ENCODE measurements around the gene SLC2A14.
"Not testable (repeated sequence)": the region's sequence is repeated elsewhere in the genome, so short reads cannot be mapped to it uniquely, and the experiment has no call there.

The SLC2A14 gene

DNA sequence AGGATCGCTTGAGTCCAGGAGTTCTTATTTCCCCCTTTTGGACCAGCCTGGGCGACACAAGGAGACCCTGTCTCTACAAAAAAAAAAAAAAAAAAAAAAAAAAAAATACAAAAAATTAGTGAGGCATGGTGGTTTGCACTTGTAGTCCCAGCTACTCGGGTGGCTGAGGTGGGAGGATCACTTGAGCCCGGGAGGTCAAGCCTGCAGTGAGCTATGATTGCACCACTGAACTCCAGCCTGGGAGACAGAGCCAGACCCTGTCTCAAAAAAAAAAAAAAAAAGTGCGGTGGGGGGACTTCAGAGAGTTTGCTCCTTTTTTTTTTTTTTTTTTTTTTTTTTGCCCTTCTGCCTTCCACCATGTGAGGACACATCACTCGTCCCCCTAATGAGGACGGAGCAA lies 32.9 kb downstream of the SLC2A14 start:
- not testable (repeated sequence) for H3K9me3 ChIP-seq (ENCODE audit: insufficient read depth, low read length); H3K79me2 ChIP-seq (ENCODE audit: insufficient read depth, low read length); H4K20me1 ChIP-seq (ENCODE audit: low read depth, low read length); H3K9ac ChIP-seq (ENCODE audit: low read length); H3K36me3 ChIP-seq (ENCODE audit: low read length); H3K4me2 ChIP-seq (ENCODE audit: low read depth, low read length, poor library complexity, severe bottlenecking); H3K4me3 ChIP-seq (ENCODE audit: insufficient read depth, low read length, poor library complexity, severe bottlenecking); H3K27ac ChIP-seq (ENCODE audit: low read depth, low read length); H2AFZ ChIP-seq (ENCODE audit: low read depth, low read length, severe bottlenecking); H3F3A ChIP-seq (ENCODE audit: insufficient read depth); H3K9me2 ChIP-seq (replicated peaks; ENCODE audit: insufficient read depth, low read length); H3K27me3 ChIP-seq (ENCODE audit: low read length)

- H3K4me2 ChIP-seq (ENCODE audit: low read depth, low read length, poor library complexity, severe bottlenecking); H4K20me1 ChIP-seq (ENCODE audit: low read depth, low read length); H2AFZ ChIP-seq (ENCODE audit: low read depth, low read length, severe bottlenecking); H3K27me3 ChIP-seq (ENCODE audit: low read length); H3K9me2 ChIP-seq (replicated peaks; ENCODE audit: insufficient read depth, low read length); H3K9me3 ChIP-seq (ENCODE audit: insufficient read depth, low read length); H3K36me3 ChIP-seq (ENCODE audit: low read length); H3K27ac ChIP-seq (ENCODE audit: low read depth, low read length); H3K4me3 ChIP-seq (ENCODE audit: insufficient read depth, low read length, poor library complexity, severe bottlenecking); H3K9ac ChIP-seq (ENCODE audit: low read length); H3F3A ChIP-seq (ENCODE audit: insufficient read depth); H3K79me2 ChIP-seq (ENCODE audit: insufficient read depth, low read length): not testable (repeated sequence)
Observed at GRCh38 chr12:7839226-7839625, 33.5 kb downstream of the SLC2A14 start.

DNA sequence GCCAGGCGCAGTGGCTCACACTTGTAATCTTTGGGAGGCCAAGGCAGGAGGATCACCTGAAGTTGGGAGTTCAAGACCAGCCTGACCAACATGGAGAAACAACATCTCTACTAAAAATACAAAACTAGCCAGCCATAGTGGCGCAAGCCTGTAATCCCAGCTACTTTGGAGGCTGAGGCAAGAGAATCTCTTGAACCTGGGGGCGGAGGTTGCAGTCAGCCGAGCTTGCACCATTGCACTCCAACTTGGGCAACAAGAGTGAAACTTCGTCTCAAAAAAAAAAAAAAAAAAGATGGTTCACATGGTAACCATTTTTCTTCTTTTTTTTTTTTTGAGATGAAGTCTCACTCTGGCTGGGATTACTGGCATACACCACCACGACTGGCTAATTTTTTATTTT lies 35.3 kb downstream of the SLC2A14 start:
- H3K27ac ChIP-seq (ENCODE audit: low read depth, low read length): no peak overlapping the region
- no peaks in the 10 kb centered on the region for H3K9me2 ChIP-seq (replicated peaks; ENCODE audit: insufficient read depth, low read length)
- H3K27me3 ChIP-seq (ENCODE audit: low read length): no peaks in the 10 kb centered on the region
- no peaks in the 10 kb centered on the region for H3K36me3 ChIP-seq (ENCODE audit: low read length)
- TF ChIP-seq, protein P1, sequence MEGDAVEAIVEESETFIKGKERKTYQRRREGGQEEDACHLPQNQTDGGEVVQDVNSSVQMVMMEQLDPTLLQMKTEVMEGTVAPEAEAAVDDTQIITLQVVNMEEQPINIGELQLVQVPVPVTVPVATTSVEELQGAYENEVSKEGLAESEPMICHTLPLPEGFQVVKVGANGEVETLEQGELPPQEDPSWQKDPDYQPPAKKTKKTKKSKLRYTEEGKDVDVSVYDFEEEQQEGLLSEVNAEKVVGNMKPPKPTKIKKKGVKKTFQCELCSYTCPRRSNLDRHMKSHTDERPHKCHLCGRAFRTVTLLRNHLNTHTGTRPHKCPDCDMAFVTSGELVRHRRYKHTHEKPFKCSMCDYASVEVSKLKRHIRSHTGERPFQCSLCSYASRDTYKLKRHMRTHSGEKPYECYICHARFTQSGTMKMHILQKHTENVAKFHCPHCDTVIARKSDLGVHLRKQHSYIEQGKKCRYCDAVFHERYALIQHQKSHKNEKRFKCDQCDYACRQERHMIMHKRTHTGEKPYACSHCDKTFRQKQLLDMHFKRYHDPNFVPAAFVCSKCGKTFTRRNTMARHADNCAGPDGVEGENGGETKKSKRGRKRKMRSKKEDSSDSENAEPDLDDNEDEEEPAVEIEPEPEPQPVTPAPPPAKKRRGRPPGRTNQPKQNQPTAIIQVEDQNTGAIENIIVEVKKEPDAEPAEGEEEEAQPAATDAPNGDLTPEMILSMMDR (IDR thresholded peaks at IDR 0.05; ENCODE audit: insufficient read depth, low read length, poor library complexity, severe bottlenecking): no peak
- no peak for TF ChIP-seq EZH2phosphoT487 (conservative IDR thresholded peaks at IDR 0.05; ENCODE audit: low read length)
- no peak overlapping the region for H3K4me3 ChIP-seq (ENCODE audit: insufficient read depth, low read length, poor library complexity, severe bottlenecking)
- H3F3A ChIP-seq (ENCODE audit: insufficient read depth): no peaks in the 10 kb centered on the region
- no peaks in the 10 kb centered on the region for H4K20me1 ChIP-seq (ENCODE audit: low read depth, low read length)
- no peaks in the 10 kb centered on the region for H3K9me3 ChIP-seq (ENCODE audit: insufficient read depth, low read length)
- H3K4me2 ChIP-seq (ENCODE audit: low read depth, low read length, poor library complexity, severe bottlenecking): no peak overlapping the region
- no peak overlapping the region for H2AFZ ChIP-seq (ENCODE audit: low read depth, low read length, severe bottlenecking)
- no peak overlapping the region for H3K9ac ChIP-seq (ENCODE audit: low read length)
- H3K79me2 ChIP-seq (ENCODE audit: insufficient read depth, low read length): no peaks in the 10 kb centered on the region

DNA sequence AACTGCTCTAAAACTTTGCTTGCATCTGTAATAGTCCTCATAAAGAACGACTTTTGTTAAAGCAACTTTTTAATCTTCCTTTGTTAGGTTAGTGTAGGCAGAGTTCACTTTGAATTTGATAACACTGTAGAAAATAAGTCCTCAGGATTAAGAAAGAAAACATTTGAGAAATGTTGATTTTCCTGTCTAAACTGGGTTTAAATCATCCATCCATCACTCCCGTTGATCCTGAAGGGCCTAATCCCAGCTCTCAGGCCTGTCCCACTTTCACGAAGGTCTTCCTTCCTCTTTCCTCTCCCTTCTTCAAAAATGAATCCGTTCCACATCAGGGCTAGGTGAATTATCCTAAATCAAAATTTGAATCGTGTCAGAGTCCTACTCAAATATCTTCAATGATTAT lies 36.9 kb downstream of the SLC2A14 start:
- H3K4me3 ChIP-seq (ENCODE audit: insufficient read depth, low read length, poor library complexity, severe bottlenecking): no peak overlapping the region
- H3K4me2 ChIP-seq (ENCODE audit: low read depth, low read length, poor library complexity, severe bottlenecking): no peak overlapping the region
- TF ChIP-seq, protein P1 (IDR thresholded peaks at IDR 0.05; ENCODE audit: insufficient read depth, low read length, poor library complexity, severe bottlenecking): no peak
- no peak for TF ChIP-seq EZH2phosphoT487 (conservative IDR thresholded peaks at IDR 0.05; ENCODE audit: low read length)
- H3K9ac ChIP-seq (ENCODE audit: low read length): no peak overlapping the region
- H3K9me2 ChIP-seq (replicated peaks; ENCODE audit: insufficient read depth, low read length): no peaks in the 10 kb centered on the region
- H3K27me3 ChIP-seq (ENCODE audit: low read length): no peaks in the 10 kb centered on the region
- no peaks in the 10 kb centered on the region for H4K20me1 ChIP-seq (ENCODE audit: low read depth, low read length)
- H3K9me3 ChIP-seq (ENCODE audit: insufficient read depth, low read length): no peaks in the 10 kb centered on the region
- H2AFZ ChIP-seq (ENCODE audit: low read depth, low read length, severe bottlenecking): no peak overlapping the region
- no peak overlapping the region for H3K27ac ChIP-seq (ENCODE audit: low read depth, low read length)
- no peaks in the 10 kb centered on the region for H3K79me2 ChIP-seq (ENCODE audit: insufficient read depth, low read length)
- no peaks in the 10 kb centered on the region for H3K36me3 ChIP-seq (ENCODE audit: low read length)
- H3F3A ChIP-seq (ENCODE audit: insufficient read depth): no peaks in the 10 kb centered on the region
